SJCRH30 (cell line): ENCODE data around the gene LCTL. TPM values are rescaled to one million over a fixed set of nuclear protein-coding genes. Genes with fewer than 3 reads are reported as not detected.
"Not testable (repeated sequence)": the region's sequence is repeated elsewhere in the genome, so short reads cannot be mapped to it uniquely, and the experiment has no call there.

ENCODE experiments used
- DNase-seq, 2 experiments: peaks; one replicate each; pipeline ENCODE4 v3.0.0-alpha.2; 2015 to 2020
- H3K27ac ChIP-seq: fragments of 250-450 bp; sonication (Bioruptor Pico); 2 replicates; pipeline ENCODE4 v1.5.1; 2020; ENCODE audit warnings: mild to moderate bottlenecking, moderate library complexity
- H3K27me3 ChIP-seq: fragments of 250-450 bp; sonication (Bioruptor Pico); 2 replicates; pipeline ENCODE4 v1.5.1; 2020; ENCODE audit warnings: mild to moderate bottlenecking, moderate library complexity
- H3K36me3 ChIP-seq: fragments of 250-450 bp; sonication (Bioruptor Pico); 2 replicates; pipeline ENCODE4 v1.5.1; 2020; ENCODE audit warnings: mild to moderate bottlenecking, moderate library complexity
- H3K4me1 ChIP-seq: fragments of 250-450 bp; sonication (Bioruptor Pico); 2 replicates; pipeline ENCODE4 v1.5.1; 2020; ENCODE audit warnings: mild to moderate bottlenecking, moderate library complexity
- H3K4me3 ChIP-seq: fragments of 250-450 bp; sonication (Bioruptor Pico); 2 replicates; pipeline ENCODE4 v1.5.1; 2020; ENCODE audit warnings: mild to moderate bottlenecking, moderate library complexity
- H3K9me3 ChIP-seq: fragments of 250-450 bp; sonication (Bioruptor Pico); replicated peaks from 2 replicates; pipeline ENCODE4 v1.5.1; 2020; ENCODE audit warnings: mild to moderate bottlenecking, moderate library complexity
- total RNA-seq: library from RNA; depleted of rRNA; stranded (reverse); fragments of >200 nt; shearing (Covaris generic); gene quantifications from 2 replicates; pipeline ENCODE4 v1.2.3, GENCODE V29; 2014

The LCTL gene
- total RNA-seq, 1 experiment from 2014 or later, result 2.0 TPM

DNA sequence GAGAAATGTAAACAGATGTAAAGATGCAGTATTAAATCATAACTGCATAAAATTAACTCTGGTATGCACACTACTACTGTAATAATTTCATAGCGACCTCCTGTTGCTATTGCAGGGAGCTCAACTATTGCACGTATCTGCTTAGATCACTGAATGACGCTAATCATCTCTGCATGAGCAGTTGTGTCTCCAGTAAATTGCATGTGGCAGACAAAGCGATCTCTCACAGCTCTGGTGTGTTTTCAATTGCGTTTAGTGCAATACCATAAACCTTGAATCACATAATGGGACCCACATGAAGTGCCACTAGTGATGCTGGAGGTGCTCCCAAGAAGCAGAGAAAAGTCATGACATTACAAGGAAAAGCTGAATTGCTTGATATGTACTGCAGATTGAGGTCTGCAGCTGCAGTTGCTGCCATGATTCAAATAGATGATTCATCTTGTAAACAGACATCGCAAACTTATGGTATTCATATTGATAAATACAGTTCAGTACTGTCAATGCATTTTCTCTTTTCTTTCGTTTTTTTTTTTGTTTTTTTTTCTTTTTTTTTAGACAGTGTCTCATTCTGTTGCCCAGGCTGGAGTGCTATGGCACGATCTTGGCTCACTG, 30.2 kb upstream of the LCTL start:
- H3K27me3 ChIP-seq, result no peaks in the 10 kb centered on the region
- H3K4me1 ChIP-seq, result no peaks in the 10 kb centered on the region
- H3K4me3 ChIP-seq, result no peak overlapping the region
- no peak for DNase-seq
- H3K9me3 ChIP-seq, result no peaks in the 10 kb centered on the region
- H3K27ac ChIP-seq, result no peak overlapping the region
- no peaks in the 10 kb centered on the region for H3K36me3 ChIP-seq

DNA sequence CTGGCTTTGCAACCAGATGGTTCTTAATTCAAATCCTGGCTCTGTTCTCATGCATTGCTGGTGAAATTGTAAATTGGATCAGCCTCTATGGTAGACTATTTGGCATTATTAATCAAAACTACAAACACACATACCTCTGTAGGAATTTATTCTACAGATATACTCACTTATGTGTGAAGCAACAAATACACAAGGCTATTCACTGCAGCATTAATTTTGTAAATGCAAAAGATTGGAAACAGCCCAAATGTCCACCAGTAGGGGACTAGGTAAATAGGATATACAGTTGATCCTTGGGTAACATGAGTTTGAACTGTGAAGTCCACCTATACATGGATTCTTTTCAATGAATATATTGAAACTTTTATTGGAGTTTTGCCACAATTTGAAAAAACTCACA, 29.5 kb upstream of the LCTL start:
- Histone ChIP-seq H3K27ac (no peak overlapping the region), H3K4me3 (no peak overlapping the region), H3K36me3 (no peaks in the 10 kb centered on the region), H3K4me1 (no peaks in the 10 kb centered on the region), H3K9me3 (no peaks in the 10 kb centered on the region), H3K27me3 (no peaks in the 10 kb centered on the region)
- DNase-seq, result no peak

DNA sequence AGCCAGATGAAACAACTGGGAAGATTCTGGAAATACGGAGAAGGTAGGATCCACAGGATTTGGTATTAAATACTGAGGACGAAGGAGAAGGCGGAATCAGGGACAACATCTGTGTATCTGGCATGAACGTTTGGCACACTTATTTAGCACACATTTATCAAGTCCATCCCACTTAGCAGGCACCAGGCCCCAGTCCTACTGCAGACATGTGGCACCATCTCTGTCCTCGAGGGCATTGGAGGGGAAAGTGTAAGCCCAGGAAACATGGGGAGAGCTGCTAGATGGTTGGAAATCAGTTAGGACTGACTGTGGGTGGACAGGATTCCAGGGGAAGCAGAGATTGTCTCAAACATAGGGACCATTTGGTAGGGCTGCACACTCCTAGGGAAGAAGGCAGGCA, 29.0 kb upstream of the LCTL start:
- Histone ChIP-seq H3K36me3 (no peaks in the 10 kb centered on the region), H3K9me3 (no peaks in the 10 kb centered on the region), H3K27me3 (no peaks in the 10 kb centered on the region), H3K27ac (no peak overlapping the region), H3K4me1 (no peaks in the 10 kb centered on the region), H3K4me3 (no peak overlapping the region)
- DNase-seq, result no peak

DNA sequence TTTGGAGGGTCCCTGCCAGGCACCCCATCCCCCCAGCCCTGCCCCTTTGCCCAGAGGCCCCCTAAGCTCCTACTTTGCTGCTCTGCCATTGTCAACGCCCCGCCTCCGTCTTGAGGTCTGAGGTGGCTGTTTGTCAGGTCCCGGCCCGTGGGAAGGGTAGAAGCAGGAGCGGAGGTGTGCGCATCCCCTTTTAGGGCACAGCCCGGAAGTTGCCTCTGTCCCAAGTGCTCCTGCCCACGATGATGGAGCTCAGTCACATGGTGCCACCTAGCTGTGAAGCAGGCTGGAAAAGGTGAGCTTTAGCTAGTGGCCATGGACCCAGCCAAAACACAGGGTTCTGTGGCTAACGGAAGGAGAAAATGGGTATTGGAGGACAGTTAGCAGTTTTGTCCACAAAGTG, 28.5 kb upstream of the LCTL start:
- DNase-seq, result peak; percentile 13 to 22
- Histone ChIP-seq H3K4me1 (no peaks in the 10 kb centered on the region), H3K9me3 (no peaks in the 10 kb centered on the region), H3K27me3 (no peaks in the 10 kb centered on the region), H3K36me3 (no peaks in the 10 kb centered on the region), H3K4me3 (no peak overlapping the region), H3K27ac (no peak overlapping the region)

DNA sequence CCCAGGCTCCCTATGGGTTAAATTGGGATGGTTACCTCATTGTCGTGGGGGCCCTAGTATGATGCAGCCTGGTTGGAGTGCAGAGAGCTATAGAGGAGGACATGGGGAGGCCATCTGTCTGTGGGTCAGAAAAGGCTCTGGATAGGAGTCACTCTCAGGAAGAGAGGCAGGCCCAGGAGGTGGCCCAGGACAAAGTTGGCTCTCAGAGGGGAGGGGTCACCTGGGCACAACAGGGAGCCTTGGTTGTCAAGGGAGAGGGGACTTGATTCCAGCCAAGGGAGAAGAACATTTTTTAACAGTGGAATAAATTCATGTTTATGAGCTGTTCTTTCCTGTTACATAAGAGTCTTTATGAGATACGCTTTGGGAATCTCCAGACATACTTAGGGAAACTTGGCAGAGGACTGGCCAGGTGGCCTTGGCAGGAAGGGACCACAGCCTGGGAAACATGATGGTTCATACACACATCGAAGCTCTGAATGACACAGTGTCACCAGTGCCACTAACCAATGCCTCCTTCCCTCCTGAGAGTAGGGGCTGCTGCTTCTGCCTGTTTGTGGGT, 27.5 kb upstream of the LCTL start:
- DNase-seq, result no peak
- no peaks in the 10 kb centered on the region for H3K4me1 ChIP-seq
- H3K9me3 ChIP-seq, result no peaks in the 10 kb centered on the region
- no peak overlapping the region for H3K27ac ChIP-seq
- no peaks in the 10 kb centered on the region for H3K36me3 ChIP-seq
- H3K4me3 ChIP-seq, result no peak overlapping the region
- no peaks in the 10 kb centered on the region for H3K27me3 ChIP-seq

DNA sequence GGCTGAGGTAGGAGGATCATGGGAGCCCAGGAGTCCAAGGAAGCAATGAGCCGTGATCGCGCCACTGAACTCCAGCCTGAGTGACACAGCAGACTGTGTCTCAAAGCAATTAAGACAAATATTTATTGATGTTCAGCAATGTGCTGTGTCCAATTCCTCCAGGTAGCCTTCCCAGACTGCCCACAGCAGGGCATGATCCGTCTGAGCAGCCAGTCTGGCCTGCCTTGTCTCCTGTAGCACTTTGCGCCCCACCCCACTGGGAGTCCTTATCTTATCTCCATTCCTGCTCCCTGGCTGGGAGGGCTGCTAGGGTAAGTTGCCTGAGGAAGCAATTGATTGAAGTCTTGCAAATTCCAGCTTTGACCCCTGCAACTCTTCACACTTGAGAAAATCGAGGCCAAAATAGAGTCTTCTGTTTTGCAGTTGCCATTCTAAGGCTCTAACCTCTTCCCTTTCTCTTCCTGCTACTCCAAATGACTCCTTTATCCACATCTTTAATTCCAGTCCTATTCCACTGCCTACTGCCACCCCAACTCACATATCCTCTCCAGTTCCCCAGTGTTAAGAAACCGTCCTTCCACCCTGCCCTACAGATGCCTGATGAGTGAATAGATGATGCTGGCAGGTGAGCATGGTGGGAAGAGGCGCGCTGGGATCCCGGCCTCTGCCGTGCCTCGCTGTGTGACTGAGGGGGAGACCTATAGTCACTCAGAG, 26.9 kb upstream of the LCTL start:
- Histone ChIP-seq H3K27ac (no peak overlapping the region), H3K27me3 (no peaks in the 10 kb centered on the region), H3K4me1 (no peaks in the 10 kb centered on the region), H3K9me3 (no peaks in the 10 kb centered on the region), H3K4me3 (no peak overlapping the region), H3K36me3 (no peaks in the 10 kb centered on the region)
- DNase-seq, result no peak

DNA sequence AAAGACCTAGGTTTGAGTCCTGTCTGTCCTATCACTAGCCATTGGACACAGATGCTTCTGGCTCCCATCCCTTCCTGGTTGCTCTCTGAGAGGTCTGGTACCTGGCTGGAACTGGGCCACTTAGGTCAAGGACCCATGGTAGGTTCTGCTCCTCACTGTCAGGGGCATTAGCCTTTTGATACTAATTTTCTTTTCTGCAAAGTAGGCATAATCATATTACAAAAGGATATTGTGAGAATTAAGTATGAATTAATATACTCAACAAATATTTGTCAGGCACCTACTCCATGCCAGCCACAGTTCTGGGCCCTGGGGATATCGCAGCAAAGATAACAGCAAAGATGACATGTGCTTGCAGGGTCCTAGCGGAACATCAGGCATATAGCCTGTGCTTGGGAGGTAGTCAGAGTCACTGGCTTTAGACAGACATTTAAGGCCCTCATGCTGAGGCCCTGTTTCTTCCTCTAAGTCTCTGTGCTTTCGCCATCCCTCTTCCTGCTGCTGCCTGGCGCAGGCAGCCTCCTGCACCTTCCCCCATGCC, 25.6 kb upstream of the LCTL start:
- no peaks in the 10 kb centered on the region for H3K4me1 ChIP-seq
- no peak for DNase-seq
- no peak overlapping the region for H3K4me3 ChIP-seq
- no peak overlapping the region for H3K27ac ChIP-seq
- H3K36me3 ChIP-seq, result no peaks in the 10 kb centered on the region
- H3K27me3 ChIP-seq, result no peaks in the 10 kb centered on the region
- H3K9me3 ChIP-seq, result no peaks in the 10 kb centered on the region

DNA sequence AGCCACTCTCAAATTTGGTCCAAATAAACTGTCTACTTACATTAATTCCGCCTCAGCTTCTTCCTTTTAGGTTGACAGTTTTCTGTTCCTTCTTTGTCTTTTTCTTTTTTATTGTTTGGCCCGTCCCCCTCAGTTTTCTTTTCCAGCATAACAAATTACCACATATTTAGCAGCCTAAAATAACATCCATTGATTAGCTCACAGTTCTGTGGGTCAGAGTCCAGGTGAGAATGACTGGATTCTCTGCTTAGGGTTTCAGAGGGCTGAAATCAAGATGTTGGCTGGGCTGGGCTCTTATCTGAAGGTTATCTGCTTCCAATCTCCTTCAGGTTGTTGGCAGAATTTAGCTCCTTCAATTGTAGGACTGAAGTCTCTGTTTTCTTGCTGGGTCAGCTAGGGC, 24.6 kb upstream of the LCTL start:
- Histone ChIP-seq H3K27ac (no peak overlapping the region), H3K36me3 (no peaks in the 10 kb centered on the region), H3K9me3 (no peaks in the 10 kb centered on the region), H3K27me3 (no peaks in the 10 kb centered on the region), H3K4me3 (no peak overlapping the region), H3K4me1 (no peaks in the 10 kb centered on the region)
- DNase-seq, result no peak

DNA sequence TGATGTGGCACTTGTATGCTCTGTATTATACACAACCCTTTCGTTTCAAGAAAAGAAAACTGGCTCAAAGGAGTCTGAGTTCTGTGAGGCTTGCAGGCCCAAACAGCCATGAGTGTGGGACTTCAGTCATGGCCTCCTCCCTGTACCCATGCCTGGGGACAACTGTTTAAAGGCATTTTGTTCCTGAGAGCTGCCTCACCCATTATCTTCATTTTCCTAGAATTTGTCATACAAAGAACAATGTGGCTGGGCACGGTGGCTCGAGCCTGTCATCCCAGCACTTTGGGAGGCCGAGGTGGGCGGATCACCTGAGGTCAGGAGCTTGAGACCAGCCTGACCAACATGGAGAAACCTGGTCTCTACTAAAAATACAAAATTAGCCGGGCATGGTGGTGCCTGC, 23.6 kb upstream of the LCTL start:
- H3K4me1 ChIP-seq, H3K27me3 ChIP-seq, H3K9me3 ChIP-seq, H3K27ac ChIP-seq, H3K36me3 ChIP-seq, H3K4me3 ChIP-seq, DNase-seq: not testable (repeated sequence)

DNA sequence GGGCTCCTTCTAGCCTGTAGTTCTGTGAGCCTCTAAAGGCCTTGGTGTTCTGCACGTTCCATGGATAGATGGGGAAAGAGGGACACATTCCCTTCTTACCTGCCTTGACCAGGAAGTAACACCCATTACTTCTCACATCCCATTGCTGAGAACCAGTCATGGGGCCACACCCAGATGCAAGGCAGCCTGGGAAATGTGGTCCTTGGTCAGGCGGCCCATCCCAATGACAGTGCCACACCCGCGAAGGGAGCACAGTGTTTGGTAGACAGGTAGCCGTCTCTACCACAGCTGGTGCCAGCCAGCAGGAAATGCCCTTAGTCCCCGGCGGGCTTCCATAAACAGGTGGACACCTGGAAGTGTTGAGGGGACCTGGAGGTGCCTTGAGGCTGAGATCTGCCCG, 23.2 kb upstream of the LCTL start:
- no peak overlapping the region for H3K27ac ChIP-seq
- H3K27me3 ChIP-seq, result no peaks in the 10 kb centered on the region
- no peaks in the 10 kb centered on the region for H3K9me3 ChIP-seq
- no peak overlapping the region for H3K4me3 ChIP-seq
- DNase-seq, result no peak
- no peaks in the 10 kb centered on the region for H3K4me1 ChIP-seq
- no peaks in the 10 kb centered on the region for H3K36me3 ChIP-seq

DNA sequence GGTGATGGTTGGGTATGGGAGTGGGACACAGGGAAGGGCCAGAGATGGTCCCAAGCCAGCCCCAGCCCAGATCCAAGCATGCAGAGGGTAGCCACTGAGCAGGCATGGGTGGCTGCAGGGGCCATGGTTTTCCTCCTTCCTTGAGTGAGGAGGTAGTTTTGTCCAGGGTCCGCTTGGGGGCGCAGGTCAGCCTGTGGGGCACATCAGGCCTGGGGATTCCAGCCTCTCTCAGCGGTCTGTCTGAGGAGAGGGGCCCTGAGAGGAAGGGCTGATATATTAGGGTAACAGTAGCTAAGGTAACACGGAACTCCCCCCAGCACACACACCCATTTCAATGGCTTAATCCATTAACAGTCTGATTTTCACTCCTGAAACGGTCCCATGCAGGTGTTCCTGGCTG, 22.7 kb upstream of the LCTL start:
- no peak overlapping the region for H3K4me3 ChIP-seq
- no peaks in the 10 kb centered on the region for H3K4me1 ChIP-seq
- no peak overlapping the region for H3K27ac ChIP-seq
- no peaks in the 10 kb centered on the region for H3K9me3 ChIP-seq
- no peak for DNase-seq
- H3K36me3 ChIP-seq, result no peaks in the 10 kb centered on the region
- H3K27me3 ChIP-seq, result no peaks in the 10 kb centered on the region

DNA sequence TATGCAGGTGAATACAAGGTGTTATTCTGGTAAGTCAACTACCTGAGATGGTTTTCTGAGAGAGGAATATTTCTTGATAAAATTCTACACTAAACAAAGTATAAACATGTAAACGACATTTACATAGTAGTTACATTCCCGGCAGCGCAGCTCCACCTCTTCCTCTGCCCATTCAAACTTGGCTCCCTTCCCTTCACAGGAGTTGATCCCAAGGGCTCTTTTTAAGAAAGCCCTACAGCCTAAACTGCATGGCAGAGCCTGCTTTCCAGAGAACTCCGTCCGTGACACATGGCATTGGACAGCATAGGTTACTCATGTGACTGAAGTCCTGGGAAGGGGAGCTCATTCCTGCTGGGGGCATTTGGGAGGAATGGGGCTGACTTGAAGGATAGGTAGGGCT, 22.0 kb upstream of the LCTL start:
- Histone ChIP-seq H3K9me3 (no peaks in the 10 kb centered on the region), H3K27me3 (no peaks in the 10 kb centered on the region), H3K36me3 (no peaks in the 10 kb centered on the region), H3K4me3 (no peak overlapping the region), H3K4me1 (no peaks in the 10 kb centered on the region), H3K27ac (no peak overlapping the region)
- DNase-seq, result no peak

DNA sequence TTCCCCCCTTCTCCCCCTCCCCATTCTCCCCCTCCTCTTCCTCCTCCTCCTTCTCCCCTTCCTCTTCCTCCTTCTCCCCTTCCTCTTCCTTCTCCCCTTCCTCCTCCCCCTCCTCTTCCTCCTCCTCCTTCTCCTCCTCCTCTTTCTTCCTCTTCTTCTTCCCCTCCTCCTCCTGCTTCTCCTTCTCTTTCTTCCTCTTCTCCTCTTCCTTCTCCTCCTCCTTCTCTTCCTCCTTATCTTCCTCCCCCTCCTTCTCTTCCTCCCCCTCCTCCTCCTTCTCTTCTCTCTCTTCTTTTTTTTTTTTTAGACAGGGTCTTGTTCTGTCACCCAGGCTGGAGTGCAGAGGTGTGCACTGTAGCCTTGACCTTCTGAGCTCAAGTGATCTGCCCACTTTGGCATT, 21.2 kb upstream of the LCTL start:
- H3K4me1 ChIP-seq, result no peaks in the 10 kb centered on the region
- H3K27me3 ChIP-seq, result no peaks in the 10 kb centered on the region
- no peak overlapping the region for H3K27ac ChIP-seq
- H3K4me3 ChIP-seq, result no peak overlapping the region
- H3K9me3 ChIP-seq, result no peaks in the 10 kb centered on the region
- no peaks in the 10 kb centered on the region for H3K36me3 ChIP-seq
- DNase-seq, result no peak

DNA sequence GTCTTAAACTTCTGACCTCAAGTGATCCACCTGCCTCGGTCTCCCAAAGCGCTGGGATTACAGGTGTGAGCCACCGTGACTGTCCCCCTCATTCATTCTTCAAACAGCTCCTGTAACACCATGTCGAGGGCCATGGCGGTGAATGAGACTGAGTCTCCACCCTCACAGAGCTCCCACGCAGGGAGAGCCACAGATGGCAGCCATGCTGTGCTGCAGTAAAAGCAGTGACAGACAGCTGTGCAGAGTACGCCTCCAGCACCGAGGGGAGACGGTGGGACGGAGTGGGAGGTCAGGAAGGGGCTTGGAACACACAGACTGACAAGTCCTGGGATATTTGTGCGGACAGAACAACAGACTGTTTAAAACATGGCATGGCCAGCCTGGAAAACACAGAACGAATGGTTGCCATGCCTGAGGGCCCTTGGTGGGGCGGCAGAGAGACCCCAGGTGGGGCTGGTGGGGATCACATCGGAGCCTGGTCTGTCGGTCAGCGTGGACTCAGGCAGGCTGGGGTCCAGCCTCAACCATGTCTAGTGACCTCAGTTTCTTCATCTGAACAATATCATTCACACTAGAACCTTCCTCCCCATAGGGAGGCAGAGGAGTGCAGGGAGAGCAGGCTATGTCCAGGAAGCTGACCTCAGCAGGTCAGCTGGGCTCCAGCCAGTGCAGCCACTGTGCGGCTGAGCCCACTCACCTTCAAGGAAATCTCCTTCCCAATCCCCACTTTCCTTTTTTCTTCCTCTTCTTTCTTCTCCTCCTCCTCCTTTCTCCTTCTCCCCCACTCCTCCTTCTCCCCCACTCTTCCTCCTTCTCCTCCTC, 20.6 kb upstream of the LCTL start:
- DNase-seq, result no peak
- H3K4me1 ChIP-seq, result no peaks in the 10 kb centered on the region
- H3K9me3 ChIP-seq, result no peaks in the 10 kb centered on the region
- no peak overlapping the region for H3K4me3 ChIP-seq
- H3K27ac ChIP-seq, result no peak overlapping the region
- no peaks in the 10 kb centered on the region for H3K36me3 ChIP-seq
- no peaks in the 10 kb centered on the region for H3K27me3 ChIP-seq

DNA sequence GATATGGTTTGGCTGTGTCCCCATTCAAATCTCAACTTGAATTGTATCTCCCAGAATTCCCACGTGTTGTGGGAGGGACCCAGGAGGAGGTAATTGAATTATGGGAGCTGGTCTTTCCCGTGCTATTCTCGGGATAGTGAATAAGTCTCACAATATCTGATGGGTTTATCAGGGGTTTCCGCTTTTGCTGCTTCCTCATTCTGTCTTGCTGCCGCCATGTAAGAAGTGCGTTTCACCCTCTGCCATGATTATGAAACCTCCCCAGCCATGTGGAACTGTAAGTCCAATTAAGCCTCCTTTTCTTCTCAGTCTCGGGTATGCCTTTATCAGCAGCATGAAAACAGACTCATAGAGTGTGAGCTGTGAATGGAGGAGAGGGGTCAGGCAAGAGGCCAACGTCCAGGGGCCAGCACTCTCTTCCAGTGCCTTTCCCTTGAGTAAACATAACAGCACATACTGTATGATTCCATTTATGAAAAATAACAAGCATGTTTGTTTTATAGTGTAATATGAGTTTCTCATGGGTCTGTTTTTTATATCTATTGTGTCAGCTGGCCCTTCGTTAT, 16.3 kb upstream of the LCTL start:
- no peaks in the 10 kb centered on the region for H3K36me3 ChIP-seq
- H3K4me3 ChIP-seq, result no peak overlapping the region
- no peak overlapping the region for H3K27ac ChIP-seq
- no peaks in the 10 kb centered on the region for H3K9me3 ChIP-seq
- DNase-seq, result no peak
- H3K4me1 ChIP-seq, result no peaks in the 10 kb centered on the region
- H3K27me3 ChIP-seq, result no peaks in the 10 kb centered on the region
